Suprapubic skin (tissue), 4 donors: ENCODE data around the gene RAB43.

Experiments
- CTCF ChIP-seq, 2 donors: fragments of 200-600 bp in 1 of 2; fragments of 450-650 bp in 1 of 2; sonication (generic) in 1 of 2; IDR thresholded peaks; one replicate each; pipeline ENCODE4 v1.5.1; 2016 to 2019; ENCODE audit warnings: antibody characterized with exemption in 2 of 2, mild to moderate bottlenecking in 1 of 2, moderate library complexity in 1 of 2
- EP300 ChIP-seq: sonication (generic); formaldehyde crosslinking; IDR thresholded peaks from one replicate; pipeline ENCODE4 v1.6.1; 2017; ENCODE audit warnings: antibody characterized with exemption
- POLR2A ChIP-seq, 2 donors: fragments of 450-650 bp; IDR thresholded peaks; one replicate each; pipeline ENCODE4 v1.6.1; 2017; ENCODE audit warnings: antibody characterized with exemption in 2 of 2, mild to moderate bottlenecking in 2 of 2, moderate library complexity in 2 of 2
- POLR2AphosphoS5 ChIP-seq, 3 donors: sonication (generic); formaldehyde crosslinking; IDR thresholded peaks; one replicate each; pipeline ENCODE4 v1.6.1; 2017; ENCODE audit warnings: antibody characterized with exemption in 3 of 3

DNA sequence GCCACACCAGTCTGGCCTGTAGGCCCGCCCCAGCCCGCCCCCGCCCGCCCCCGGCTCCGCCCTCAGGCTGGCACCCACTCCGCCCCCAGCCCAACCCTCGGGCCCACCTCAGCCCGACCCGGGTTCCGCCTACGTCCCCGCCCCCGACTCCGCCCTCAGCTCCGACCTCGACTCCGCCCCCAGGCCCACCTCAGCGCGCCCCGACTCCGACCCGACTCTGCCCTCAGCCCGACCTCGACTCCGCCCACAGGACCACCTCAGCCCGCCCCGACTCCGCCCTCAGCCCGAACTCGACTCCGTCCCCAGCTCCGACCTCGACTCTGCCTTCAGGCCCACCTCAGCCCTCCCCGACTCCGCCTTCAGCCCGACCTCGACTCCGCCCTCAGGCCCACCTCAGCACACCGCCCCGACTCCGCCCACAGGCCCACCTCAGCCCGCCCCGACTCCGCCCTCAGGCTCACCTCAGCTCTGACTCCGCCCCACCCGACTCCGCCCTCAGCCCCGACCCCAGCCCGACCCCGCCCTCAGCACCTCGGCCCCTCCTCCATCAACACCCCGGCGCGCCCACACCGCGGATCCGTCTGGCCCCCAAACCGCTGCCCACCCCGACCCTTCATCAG, at the start of gene RAB43:
- TF ChIP-seq POLR2A (IDR thresholded peaks at IDR 0.05): no peak
- TF ChIP-seq CTCF (IDR thresholded peaks at IDR 0.05): no peak
- TF ChIP-seq POLR2AphosphoS5 (IDR thresholded peaks at IDR 0.05): no peak
- TF ChIP-seq EP300: no peak
